Spinal cord (tissue), 10 donors: ENCODE results near the gene RRAD. TPM values are rescaled to one million over a fixed set of nuclear protein-coding genes. Genes with fewer than 3 reads are reported as not detected.

Source experiments
- DNase-seq, 6 donors: peaks; one replicate each; pipeline versions ENCODE4 v3.0.0 to v3.0.0-alpha.2; 2013 to 2015; ENCODE audit warnings: low spot score in 6 of 6, low read depth in 4 of 6
- H3K27ac ChIP-seq: one replicate; pipeline ENCODE4 v1.5.1; 2013; ENCODE audit warnings: low read depth, low read length, control low read depth
- H3K27me3 ChIP-seq: one replicate; pipeline ENCODE4 v1.6.1; 2013; ENCODE audit warnings: low read length; ENCODE audit not compliant: control insufficient read depth, insufficient read depth
- H3K36me3 ChIP-seq: one replicate; pipeline ENCODE4 v1.6.1; 2013; ENCODE audit warnings: low read length; ENCODE audit not compliant: control insufficient read depth, insufficient read depth
- H3K4me1 ChIP-seq: one replicate; pipeline ENCODE4 v1.6.1; 2013; ENCODE audit warnings: low read length; ENCODE audit not compliant: control insufficient read depth, insufficient read depth
- H3K4me3 ChIP-seq: one replicate; pipeline ENCODE4 v1.5.1; 2013; ENCODE audit warnings: low read depth, low read length, control low read depth
- H3K9me3 ChIP-seq: one replicate; pipeline ENCODE4 v1.6.1; 2013; ENCODE audit warnings: low read length; ENCODE audit not compliant: control insufficient read depth, insufficient read depth
- WGBS: methylation state at CpG from one replicate; pipeline ENCODE4 v1.1.5; 2013; ENCODE audit warnings: missing lambda C conversion rate; ENCODE audit not compliant: insufficient coverage; 5-methylcytosine and 5-hydroxymethylcytosine counted together
- polyA plus RNA-seq, 2 donors: library from polyadenylated mRNA; unstranded; fragments of 120-200 nt; gene quantifications; one replicate each; pipeline ENCODE4 v1.2.1, GENCODE V29; 2013; ENCODE audit not compliant: insufficient read length in 2 of 2
- total RNA-seq, 2 donors: library from RNA; depleted of rRNA in 1 of 2; stranded (reverse); fragments of 120-200 nt in 1 of 2; fragments of >200 nt in 1 of 2; gene quantifications; one replicate each; pipeline versions ENCODE4 v1.2.3 to v1.2.4, GENCODE V29; 2013 to 2014
- donor health status: healthy.

The RRAD gene
- total and polyA plus RNA-seq, 4 donors: 1.3 to 6.0 (median 2.1) TPM

DNA sequence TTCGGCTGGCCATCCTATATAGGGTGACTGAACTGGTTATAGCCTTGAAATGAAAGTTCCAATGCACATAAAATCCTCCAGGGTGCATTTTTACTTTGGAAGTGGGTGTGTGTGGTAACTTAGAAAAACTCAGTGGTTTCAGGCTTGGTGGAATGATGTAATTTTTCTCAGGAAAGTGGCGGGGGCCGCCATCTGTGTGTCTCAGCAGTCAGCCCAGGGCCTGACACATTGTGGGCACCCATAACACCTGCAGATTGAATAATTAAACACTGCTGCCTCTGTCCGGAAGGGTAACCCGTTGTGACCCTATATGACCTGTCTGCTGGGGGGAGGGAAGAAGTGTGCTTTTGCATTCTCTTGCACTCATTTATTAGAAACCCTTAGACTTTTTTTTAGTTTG lies 47.3 kb downstream of the RRAD start:
- Histone ChIP-seq H3K27ac (no peak overlapping the region), H3K9me3 (no peaks in the 10 kb centered on the region), H3K36me3 (no peaks in the 10 kb centered on the region), H3K4me1 (peaks cover 17% of the 10 kb centered on the region), H3K27me3 (no peaks in the 10 kb centered on the region), H3K4me3 (no peak overlapping the region)
- no peak for DNase-seq
- 90% methylated on average over 1 of the region's 5 CpGs for WGBS

DNA sequence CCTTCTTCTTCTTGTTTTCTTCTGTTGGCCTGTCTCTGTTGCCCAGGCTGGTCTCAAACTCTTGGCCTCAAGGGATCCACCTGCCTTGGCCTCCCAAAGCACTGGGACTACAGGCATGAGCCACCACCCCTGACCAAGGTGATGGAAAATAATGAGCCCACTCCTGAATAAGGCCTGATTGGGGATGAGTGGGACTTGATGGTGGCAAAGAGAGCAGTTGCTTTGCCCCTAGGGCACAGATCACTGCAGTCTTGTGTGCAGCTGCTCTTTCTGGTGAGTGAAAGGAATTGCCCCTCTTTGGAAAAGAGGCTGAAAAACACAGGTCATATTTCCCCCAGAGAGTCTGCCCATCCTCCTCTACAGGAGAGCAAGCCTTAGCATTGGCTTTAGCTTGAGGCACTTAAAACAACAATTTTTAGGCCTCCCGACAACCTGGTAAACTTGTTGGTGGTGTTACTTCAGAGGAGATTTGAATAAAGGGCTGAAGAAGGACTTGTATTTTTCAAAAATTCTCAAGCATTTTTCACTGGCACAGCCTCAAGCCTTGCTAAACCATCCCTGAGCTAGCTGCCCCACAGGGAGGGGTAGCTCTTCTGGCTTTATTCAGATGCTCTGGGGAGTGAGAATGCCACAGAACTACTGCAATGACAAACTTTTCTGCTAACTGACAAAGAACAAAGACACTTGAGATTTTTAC lies 51.1 kb downstream of the RRAD start:
- H3K27ac ChIP-seq: no peak overlapping the region
- H3K9me3 ChIP-seq: no peaks in the 10 kb centered on the region
- H3K36me3 ChIP-seq: no peaks in the 10 kb centered on the region
- no CpG with 5 or more reads among the region's 1 CpG for WGBS
- no peak for DNase-seq
- H3K27me3 ChIP-seq: no peaks in the 10 kb centered on the region
- peaks cover 9% of the 10 kb centered on the region for H3K4me1 ChIP-seq
- no peak overlapping the region for H3K4me3 ChIP-seq

DNA sequence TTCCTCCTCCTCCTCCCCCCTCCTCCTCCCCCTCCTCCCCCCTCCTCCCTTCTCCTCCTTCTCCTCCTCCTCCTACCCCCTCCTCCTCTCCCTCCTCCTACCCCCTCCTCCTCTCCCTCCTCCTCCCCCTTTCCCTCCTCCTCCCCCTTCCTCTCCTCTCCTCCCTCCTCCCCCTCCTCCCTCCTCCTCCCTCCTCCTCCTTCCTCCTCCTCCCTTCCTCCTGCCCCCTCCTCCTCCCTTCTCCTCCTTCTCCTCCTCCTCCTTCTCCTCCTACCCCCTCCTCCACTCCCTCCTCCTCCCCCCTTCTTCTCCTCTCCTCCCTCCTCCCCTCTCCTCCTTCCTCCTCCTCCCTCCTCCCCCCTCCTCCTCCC lies 51.7 kb downstream of the RRAD start:
- no peaks in the 10 kb centered on the region for H3K36me3 ChIP-seq
- no peak for DNase-seq
- H3K27ac ChIP-seq: no peak overlapping the region
- H3K4me3 ChIP-seq: no peak overlapping the region
- peaks cover 9% of the 10 kb centered on the region for H3K4me1 ChIP-seq
- H3K9me3 ChIP-seq: no peaks in the 10 kb centered on the region
- H3K27me3 ChIP-seq: no peaks in the 10 kb centered on the region

DNA sequence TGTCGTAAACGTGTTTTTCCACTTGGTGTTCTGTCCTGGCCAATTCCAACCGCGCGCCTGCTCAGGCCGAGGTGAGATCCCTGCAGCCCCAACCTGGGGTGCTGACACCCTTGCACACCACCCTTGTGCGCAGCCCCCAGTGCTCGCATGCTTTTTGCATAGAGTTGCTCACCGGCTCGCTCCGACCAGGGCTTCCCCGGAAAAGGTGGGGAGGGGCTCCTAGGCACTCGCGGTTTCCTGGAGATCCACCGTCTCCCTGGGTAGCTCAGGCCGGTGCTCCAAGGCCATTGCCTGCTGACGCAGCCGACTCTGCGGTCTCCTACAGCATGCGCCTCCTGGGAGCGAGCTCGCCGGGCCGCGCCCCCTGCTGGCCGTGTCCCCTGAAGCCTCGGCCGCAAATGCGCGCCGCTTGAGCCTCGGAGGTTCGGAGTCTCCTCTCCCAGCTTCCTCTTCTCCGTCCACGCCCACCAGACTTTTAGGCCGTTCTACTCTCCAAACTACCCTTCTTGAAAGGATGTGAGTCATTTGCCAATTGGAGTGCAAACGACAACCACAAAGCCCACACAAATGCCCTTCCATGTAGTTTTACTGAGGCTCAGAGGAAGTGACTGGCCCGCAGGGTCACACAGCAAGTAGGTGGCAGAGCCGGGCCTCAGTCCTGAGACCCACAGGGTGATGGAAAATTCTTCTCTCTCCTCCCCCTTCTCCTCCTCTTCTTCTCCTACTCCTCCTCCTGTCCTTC lies 52.2 kb downstream of the RRAD start:
- H3K9me3 ChIP-seq: no peaks in the 10 kb centered on the region
- 3% methylated on average over 30 of the region's 39 CpGs for WGBS
- peaks cover 9% of the 10 kb centered on the region for H3K4me1 ChIP-seq
- no peaks in the 10 kb centered on the region for H3K36me3 ChIP-seq
- DNase-seq: peak in 4 of 6 donors; percentile 43 to 91 (median 76)
- no peaks in the 10 kb centered on the region for H3K27me3 ChIP-seq
- no peak overlapping the region for H3K27ac ChIP-seq
- peak overlapping the region; percentile 45 for H3K4me3 ChIP-seq

DNA sequence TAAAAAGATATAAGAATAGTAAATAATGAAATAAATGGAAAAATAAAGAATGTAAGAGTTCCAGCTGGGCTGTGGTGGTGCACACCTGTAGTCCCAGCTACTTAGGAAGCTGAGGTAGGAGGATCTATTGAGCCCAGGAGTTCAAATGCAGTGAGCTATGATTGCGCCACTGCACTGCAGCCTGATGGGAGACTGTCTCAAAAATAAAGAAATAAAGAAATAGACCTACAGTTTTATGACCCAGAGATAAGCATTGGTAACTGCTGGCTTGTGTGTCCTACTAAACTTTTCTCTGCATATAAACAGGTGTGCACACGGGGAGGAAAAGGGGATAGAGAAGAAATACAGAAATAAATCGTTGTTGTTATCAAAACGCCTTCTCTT lies 52.8 kb downstream of the RRAD start:
- 50% methylated on average over 2 of the region's 4 CpGs for WGBS
- Histone ChIP-seq H3K9me3 (no peaks in the 10 kb centered on the region), H3K4me3 (peak overlapping the region; percentile 45), H3K27ac (no peak overlapping the region), H3K27me3 (no peaks in the 10 kb centered on the region), H3K4me1 (peaks cover 12% of the 10 kb centered on the region), H3K36me3 (no peaks in the 10 kb centered on the region)
- DNase-seq: no peak

DNA sequence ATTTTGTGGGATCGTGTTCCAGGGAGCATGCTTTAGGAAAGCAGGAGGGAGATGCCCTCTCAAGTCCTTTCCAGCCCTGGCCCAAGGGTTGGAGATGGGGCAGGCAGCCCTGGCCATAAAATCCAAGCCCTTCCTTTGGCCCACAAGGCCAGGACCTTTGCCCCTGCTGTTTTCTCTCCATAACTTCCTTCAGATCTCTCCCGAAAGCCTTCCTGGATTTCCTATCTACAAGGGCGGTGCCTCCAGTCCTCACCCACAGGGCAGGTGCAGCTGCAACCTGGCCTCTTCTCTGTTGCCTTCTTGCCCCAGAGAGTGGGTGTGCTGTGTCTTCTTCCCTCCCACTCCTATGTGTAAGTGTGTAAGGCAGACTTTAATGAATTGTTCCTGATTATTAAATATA lies 53.5 kb downstream of the RRAD start:
- Histone ChIP-seq H3K9me3 (no peaks in the 10 kb centered on the region), H3K27ac (no peak overlapping the region), H3K4me1 (peaks cover 12% of the 10 kb centered on the region), H3K4me3 (no peak overlapping the region), H3K36me3 (no peaks in the 10 kb centered on the region), H3K27me3 (no peaks in the 10 kb centered on the region)
- DNase-seq: no peak
- 70% methylated on average over 2 of the region's 3 CpGs for WGBS

Other genes starting within 250 kb of the RRAD start
- 10 to 100 TPM; 34.8 to 64.3 TPM for gene CMTM4, start 228.8 kb downstream of the RRAD start, total RNA-seq
- 10 to 100 TPM; 44.1 to 57.1 TPM for gene CMTM4, start 228.8 kb downstream of the RRAD start, polyA plus RNA-seq
- 100 to 1,000 TPM; 137 to 194 TPM for gene DYNC1LI2, start 173.9 kb downstream of the RRAD start, total RNA-seq
- 100 to 1,000 TPM; 171 to 178 TPM for gene DYNC1LI2, start 173.9 kb downstream of the RRAD start, polyA plus RNA-seq
- gene TERB1, start 124.0 kb downstream of the RRAD start, total RNA-seq: under 1 TPM in 1 of 2 donors, not detected in 1; 0.10 TPM
- gene TERB1, start 124.0 kb downstream of the RRAD start, polyA plus RNA-seq: under 1 TPM in 1 of 2 donors, not detected in 1; 0.35 TPM
- 10 to 100 TPM; 79.4 to 93.5 TPM for gene NAE1, start 94.6 kb downstream of the RRAD start, total RNA-seq
- 10 to 100 TPM; 87.2 to 91.0 TPM for gene NAE1, start 94.6 kb downstream of the RRAD start, polyA plus RNA-seq
- under 1 TPM; 0.30 to 0.50 TPM for gene CA7, start 81.1 kb downstream of the RRAD start, total RNA-seq
- gene CA7, start 81.1 kb downstream of the RRAD start, polyA plus RNA-seq: under 1 TPM; 0.49 to 0.86 TPM
- gene PDP2, start 45.0 kb downstream of the RRAD start, total RNA-seq: 10 to 100 TPM; 11.4 to 13.2 TPM
- 10 to 100 TPM; 12.7 to 14.4 TPM for gene PDP2, start 45.0 kb downstream of the RRAD start, polyA plus RNA-seq
- not detected for gene CDH16, start 6.7 kb downstream of the RRAD start, total RNA-seq
- gene CDH16, start 6.7 kb downstream of the RRAD start, polyA plus RNA-seq: 1 to 10 TPM in 1 of 2 donors, under 1 TPM in 1; 0.67 to 1.8 TPM
- 100 to 1,000 TPM in 1 of 2 donors, 10 to 100 TPM in 1; 52.7 to 121 TPM for gene CIAO2B, start 8.9 kb upstream of the RRAD start, total RNA-seq
- 100 to 1,000 TPM; 134 to 138 TPM for gene CIAO2B, start 8.9 kb upstream of the RRAD start, polyA plus RNA-seq
- 10 to 100 TPM; 22.9 to 41.5 TPM for gene CES2, start 10.0 kb upstream of the RRAD start, total RNA-seq
- gene CES2, start 10.0 kb upstream of the RRAD start, polyA plus RNA-seq: 10 to 100 TPM; 42.0 to 50.2 TPM
- 1 to 10 TPM in 1 of 2 donors, under 1 TPM in 1; 0.99 to 2.1 TPM for gene CES3, start 35.7 kb upstream of the RRAD start, total RNA-seq
- gene CES3, start 35.7 kb upstream of the RRAD start, polyA plus RNA-seq: 1 to 10 TPM; 1.1 to 1.8 TPM
- 10 to 100 TPM in 1 of 2 donors, 1 to 10 TPM in 1; 9.8 to 22.5 TPM for gene CES4A, start 63.1 kb upstream of the RRAD start, total RNA-seq
- gene CES4A, start 63.1 kb upstream of the RRAD start, polyA plus RNA-seq: 10 to 100 TPM; 18.5 to 48.6 TPM
- gene CBFB, start 103.6 kb upstream of the RRAD start, total RNA-seq: 10 to 100 TPM; 45.4 to 59.4 TPM
- gene CBFB, start 103.6 kb upstream of the RRAD start, polyA plus RNA-seq: 10 to 100 TPM; 36.1 to 38.6 TPM
- 10 to 100 TPM; 15.5 to 32.2 TPM for gene PHAF1, start 184.4 kb upstream of the RRAD start, total RNA-seq
- 10 to 100 TPM; 23.5 to 24.7 TPM for gene PHAF1, start 184.4 kb upstream of the RRAD start, polyA plus RNA-seq
- 10 to 100 TPM; 10.8 to 34.9 TPM for gene B3GNT9, start 225.5 kb upstream of the RRAD start, total RNA-seq
- gene B3GNT9, start 225.5 kb upstream of the RRAD start, polyA plus RNA-seq: 10 to 100 TPM in 1 of 2 donors, 1 to 10 TPM in 1; 6.2 to 11.1 TPM
- 10 to 100 TPM; 12.1 to 13.9 TPM for gene TRADD, start 234.4 kb upstream of the RRAD start, total RNA-seq
- 10 to 100 TPM; 11.6 to 17.0 TPM for gene TRADD, start 234.4 kb upstream of the RRAD start, polyA plus RNA-seq
- 1 to 10 TPM; 1.9 to 3.9 TPM for gene FBXL8, start 234.4 kb upstream of the RRAD start, total RNA-seq
- 1 to 10 TPM; 1.8 to 5.3 TPM for gene FBXL8, start 234.4 kb upstream of the RRAD start, polyA plus RNA-seq
- 10 to 100 TPM; 14.0 to 55.0 TPM for gene HSF4, start 239.2 kb upstream of the RRAD start, total RNA-seq
- gene HSF4, start 239.2 kb upstream of the RRAD start, polyA plus RNA-seq: 10 to 100 TPM; 28.5 to 54.5 TPM
- 10 to 100 TPM; 14.0 to 17.9 TPM for gene NOL3, start 245.0 kb upstream of the RRAD start, total RNA-seq
- 10 to 100 TPM; 20.3 to 25.4 TPM for gene NOL3, start 245.0 kb upstream of the RRAD start, polyA plus RNA-seq